Cardiac muscle cell (in vitro differentiated cells and primary cell): Measurements from ENCODE around the gene SYNPR. TPM values are rescaled to one million over a fixed set of nuclear protein-coding genes. Genes with fewer than 3 reads are reported as not detected.

Experiments
- DNase-seq, 2 donors: peaks; one replicate each; pipeline versions ENCODE4 v3.0.0 to v3.0.0-alpha.2; 2010 to 2017; ENCODE audit warnings: low read depth in 1 of 2, low spot score in 1 of 2
- H3K27ac ChIP-seq: fragments of 200-600 bp; sonication (generic); 2 replicates; pipeline ENCODE4 v1.5.1; 2016
- H3K27me3 ChIP-seq: fragments of 200-600 bp; sonication (generic); 2 replicates; pipeline ENCODE4 v1.6.0; 2016; ENCODE audit warnings: control low read depth
- H3K36me3 ChIP-seq: fragments of 200-600 bp; sonication (generic); 2 replicates; pipeline ENCODE4 v1.5.1; 2016; ENCODE audit warnings: control low read depth
- H3K4me1 ChIP-seq: fragments of 200-600 bp; sonication (generic); 2 replicates; pipeline ENCODE4 v1.8.1; 2017; ENCODE audit warnings: low read depth, mild to moderate bottlenecking, mixed run types
- H3K4me3 ChIP-seq: fragments of 200-600 bp; sonication (generic); 2 replicates; pipeline ENCODE4 v1.5.1; 2016; ENCODE audit warnings: mild to moderate bottlenecking
- H3K9me3 ChIP-seq: fragments of 200-600 bp; sonication (generic); 2 replicates; pipeline ENCODE4 v1.5.1; 2017; ENCODE audit warnings: low read depth, mild to moderate bottlenecking, control low read depth
- polyA plus RNA-seq: library from polyadenylated mRNA; unstranded; fragments of >200 nt; fragmentation: Nextera tagmentation; extraction: Ambion mirVana; gene quantifications from 2 replicates; pipeline ENCODE4 v1.2.1, GENCODE V29; 2016
- total RNA-seq: library from RNA; depleted of rRNA; stranded (reverse); fragments of >200 nt; gene quantifications from 2 replicates; pipeline ENCODE4 v1.2.3, GENCODE V29; 2016
- TF ChIP-seq, protein P1 (sequence below): IDR thresholded peaks from 2 replicates; pipeline ENCODE4 v1.5.1; 2012; ENCODE audit warnings: low read depth, mild to moderate bottlenecking, low read length

The SYNPR gene
- total and polyA plus RNA-seq, 2 experiments from 2014 or later = 0.36 to 1.8 TPM

DNA sequence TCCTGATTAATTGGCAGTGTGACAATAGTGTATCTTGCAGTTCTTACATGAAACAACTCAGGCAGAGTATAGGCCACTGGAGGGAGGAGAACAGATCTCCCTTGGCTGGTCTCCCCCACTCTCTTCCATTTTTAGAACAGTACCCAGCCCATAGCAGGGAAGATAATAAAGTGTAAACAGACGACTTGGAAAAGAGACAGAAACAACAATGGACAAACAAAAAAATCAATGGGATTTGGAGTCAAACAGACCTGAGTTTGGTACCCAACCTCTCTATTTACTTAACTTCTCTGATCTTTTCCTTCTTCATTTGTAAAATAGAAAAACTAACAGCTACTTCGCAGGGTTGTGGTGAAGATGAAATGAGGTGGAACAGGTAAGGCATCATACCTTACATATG lies 315.7 kb downstream of the SYNPR start:
- H3K36me3 ChIP-seq = no peaks in the 10 kb centered on the region
- TF ChIP-seq, protein P1, sequence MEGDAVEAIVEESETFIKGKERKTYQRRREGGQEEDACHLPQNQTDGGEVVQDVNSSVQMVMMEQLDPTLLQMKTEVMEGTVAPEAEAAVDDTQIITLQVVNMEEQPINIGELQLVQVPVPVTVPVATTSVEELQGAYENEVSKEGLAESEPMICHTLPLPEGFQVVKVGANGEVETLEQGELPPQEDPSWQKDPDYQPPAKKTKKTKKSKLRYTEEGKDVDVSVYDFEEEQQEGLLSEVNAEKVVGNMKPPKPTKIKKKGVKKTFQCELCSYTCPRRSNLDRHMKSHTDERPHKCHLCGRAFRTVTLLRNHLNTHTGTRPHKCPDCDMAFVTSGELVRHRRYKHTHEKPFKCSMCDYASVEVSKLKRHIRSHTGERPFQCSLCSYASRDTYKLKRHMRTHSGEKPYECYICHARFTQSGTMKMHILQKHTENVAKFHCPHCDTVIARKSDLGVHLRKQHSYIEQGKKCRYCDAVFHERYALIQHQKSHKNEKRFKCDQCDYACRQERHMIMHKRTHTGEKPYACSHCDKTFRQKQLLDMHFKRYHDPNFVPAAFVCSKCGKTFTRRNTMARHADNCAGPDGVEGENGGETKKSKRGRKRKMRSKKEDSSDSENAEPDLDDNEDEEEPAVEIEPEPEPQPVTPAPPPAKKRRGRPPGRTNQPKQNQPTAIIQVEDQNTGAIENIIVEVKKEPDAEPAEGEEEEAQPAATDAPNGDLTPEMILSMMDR = no peak
- no peaks in the 10 kb centered on the region for H3K27me3 ChIP-seq
- no peaks in the 10 kb centered on the region for H3K4me1 ChIP-seq
- no peak overlapping the region for H3K27ac ChIP-seq
- H3K4me3 ChIP-seq = no peak overlapping the region
- DNase-seq = no peak
- H3K9me3 ChIP-seq = no peaks in the 10 kb centered on the region

DNA sequence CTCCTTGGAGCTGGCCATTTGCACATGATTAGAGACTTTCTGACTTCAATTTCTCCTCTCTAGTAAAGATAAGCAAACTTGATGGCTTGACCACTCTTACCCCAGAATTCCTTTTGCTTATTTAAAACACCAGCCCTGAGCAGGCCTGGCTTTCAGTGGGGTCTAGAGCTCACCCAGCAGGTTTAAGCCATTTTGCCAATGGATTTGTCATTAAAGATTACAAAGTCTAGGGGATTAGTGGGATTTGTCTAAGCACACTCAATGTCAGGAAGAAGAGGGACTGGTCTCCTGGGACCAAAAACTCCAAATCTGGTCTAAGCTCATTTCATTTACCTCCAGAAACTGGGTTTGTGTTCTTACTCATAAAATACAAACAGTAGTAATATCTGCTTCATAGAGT lies 317.1 kb downstream of the SYNPR start:
- no peaks in the 10 kb centered on the region for H3K36me3 ChIP-seq
- TF ChIP-seq, protein P1 = no peak
- no peak overlapping the region for H3K27ac ChIP-seq
- H3K4me3 ChIP-seq = no peak overlapping the region
- no peaks in the 10 kb centered on the region for H3K27me3 ChIP-seq
- H3K4me1 ChIP-seq = no peaks in the 10 kb centered on the region
- no peak for DNase-seq
- H3K9me3 ChIP-seq = no peaks in the 10 kb centered on the region

DNA sequence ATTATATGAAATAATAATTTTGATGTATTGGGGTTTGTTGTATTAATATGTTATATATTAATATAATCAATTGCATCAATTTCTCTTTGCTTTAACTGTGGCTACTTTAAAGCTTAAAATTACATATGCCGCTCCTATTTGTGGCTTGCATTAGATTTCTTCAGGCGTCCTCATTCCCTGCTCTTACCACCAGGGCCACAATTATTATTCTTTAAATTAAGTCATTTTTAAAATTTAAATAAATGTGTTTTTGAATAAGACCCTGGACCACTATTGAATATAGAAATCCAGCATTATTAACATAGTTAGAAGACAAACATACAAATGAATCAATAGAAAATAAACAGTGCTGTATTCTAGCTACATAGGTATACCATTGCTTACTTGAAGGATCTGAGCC lies 318.9 kb downstream of the SYNPR start:
- Histone ChIP-seq H3K27me3 (no peaks in the 10 kb centered on the region), H3K4me1 (no peaks in the 10 kb centered on the region), H3K9me3 (no peaks in the 10 kb centered on the region), H3K4me3 (no peak overlapping the region), H3K36me3 (no peaks in the 10 kb centered on the region), H3K27ac (no peak overlapping the region)
- no peak for DNase-seq
- TF ChIP-seq, protein P1 = no peak

DNA sequence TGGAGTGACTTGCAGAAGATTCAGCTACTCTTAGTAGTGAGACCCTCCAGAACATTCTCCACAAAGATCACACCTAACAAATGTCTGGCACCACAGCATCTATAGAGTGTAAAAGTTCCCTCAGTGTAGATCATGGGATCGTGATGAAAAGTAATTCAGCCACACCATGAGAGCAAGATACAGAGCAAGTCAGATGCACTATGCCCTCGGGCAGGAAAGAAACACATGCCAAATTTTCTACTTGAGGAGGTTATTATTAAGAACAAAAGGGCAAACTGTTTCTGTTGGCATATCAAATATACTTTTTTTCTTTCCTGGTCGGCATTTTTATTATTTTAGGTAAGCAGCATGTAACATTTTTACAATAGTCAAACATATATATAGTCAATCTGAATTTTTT lies 329.6 kb downstream of the SYNPR start:
- no peak overlapping the region for H3K4me3 ChIP-seq
- H3K9me3 ChIP-seq = no peaks in the 10 kb centered on the region
- TF ChIP-seq, protein P1 = no peak
- DNase-seq = no peak
- H3K4me1 ChIP-seq = no peaks in the 10 kb centered on the region
- no peaks in the 10 kb centered on the region for H3K36me3 ChIP-seq
- H3K27ac ChIP-seq = no peak overlapping the region
- H3K27me3 ChIP-seq = no peaks in the 10 kb centered on the region

DNA sequence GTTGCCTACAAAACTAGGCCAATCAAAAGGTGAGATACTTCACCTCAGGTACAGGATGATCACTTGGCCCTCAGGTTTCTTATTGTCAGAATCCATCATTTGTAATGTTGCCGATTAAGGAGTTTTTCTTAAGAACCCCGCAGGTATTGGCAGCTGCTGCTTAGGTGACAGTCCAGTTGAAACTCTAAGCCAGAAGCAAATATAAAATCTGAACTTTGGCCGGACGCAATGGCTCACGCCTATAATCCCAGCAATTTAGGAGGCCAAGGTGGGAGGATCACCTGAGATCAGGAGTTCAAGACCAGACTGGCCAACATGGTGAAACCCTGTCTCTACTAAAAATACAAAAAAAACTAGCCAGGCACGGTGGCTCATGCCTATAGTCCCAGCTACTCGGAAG lies 331.3 kb downstream of the SYNPR start:
- no peaks in the 10 kb centered on the region for H3K27me3 ChIP-seq
- DNase-seq = no peak
- no peaks in the 10 kb centered on the region for H3K4me1 ChIP-seq
- no peak overlapping the region for H3K27ac ChIP-seq
- no peaks in the 10 kb centered on the region for H3K36me3 ChIP-seq
- no peak overlapping the region for H3K4me3 ChIP-seq
- TF ChIP-seq, protein P1 = no peak
- H3K9me3 ChIP-seq = no peaks in the 10 kb centered on the region

DNA sequence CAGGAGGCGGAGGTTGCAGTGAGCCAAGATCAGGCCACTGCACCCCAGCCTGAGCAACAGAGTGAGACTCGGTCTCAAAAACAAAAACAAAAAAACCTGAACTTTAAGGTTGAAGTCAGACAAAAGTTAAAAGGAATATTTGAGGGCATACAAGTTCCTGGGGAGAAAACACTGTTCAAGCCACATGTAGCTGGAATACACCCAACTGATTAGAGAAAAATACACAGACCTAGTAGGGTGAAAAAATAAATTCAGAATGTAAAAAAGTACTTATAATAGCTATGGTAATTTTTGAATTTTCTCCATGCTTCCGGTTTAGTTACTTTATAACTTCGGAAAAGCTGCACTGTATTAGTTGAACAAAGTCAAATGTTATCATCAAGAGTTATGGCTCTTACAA lies 331.7 kb downstream of the SYNPR start:
- TF ChIP-seq, protein P1 = no peak
- Histone ChIP-seq H3K9me3 (no peaks in the 10 kb centered on the region), H3K4me3 (no peak overlapping the region), H3K27ac (no peak overlapping the region), H3K4me1 (no peaks in the 10 kb centered on the region), H3K27me3 (no peaks in the 10 kb centered on the region), H3K36me3 (no peaks in the 10 kb centered on the region)
- DNase-seq = no peak
